ENCODE measurements around the gene SAMD11. TPM values are rescaled to one million over a fixed set of nuclear protein-coding genes. Genes with fewer than 3 reads are reported as not detected.

SAMD11 gene
- polyA plus RNA-seq, 3 donors from 2014 or later, result 0.14 TPM; not detected in 2

- H3K36me3 Mint-ChIP-seq, result no peaks in the 10 kb centered on the region
- no peak overlapping the region for H3K27ac Mint-ChIP-seq
- H3K4me1 Mint-ChIP-seq, result peaks cover 6 to 7% of the 10 kb centered on the region in 2 donors
- peaks cover 4 to 14% (median 12%) of the 10 kb centered on the region in 3 donors for H3K27me3 Mint-ChIP-seq (ENCODE audit: low read depth in 3 of 3)
- peaks cover 0 to 2% (median 0%) of the 10 kb centered on the region in 6 donors for H3K9me3 Mint-ChIP-seq
- no peak overlapping the region for H3K4me3 Mint-ChIP-seq
- no peak for DNase-seq
Observed at GRCh38 chr1:928825-929661, 5.3 kb downstream of the SAMD11 start.

- Mint-ChIP-seq H3K9me3 (peaks cover 0 to 2% (median 0%) of the 10 kb centered on the region in 6 donors), H3K27me3 (ENCODE audit: low read depth in 3 of 3) (peaks cover 4 to 16% (median 12%) of the 10 kb centered on the region in 3 donors)
Observed at GRCh38 chr1:929712-930632, 6.2 kb downstream of the SAMD11 start.

GRCh38 chr1:930633-931138, 7.0 kb downstream of the SAMD11 start:
- Mint-ChIP-seq H3K36me3 (no peaks in the 10 kb centered on the region), H3K9me3 (peaks cover 0 to 2% (median 0%) of the 10 kb centered on the region in 6 donors), H3K27ac (no peak overlapping the region), H3K27me3 (ENCODE audit: low read depth in 3 of 3) (peaks cover 4 to 19% (median 11%) of the 10 kb centered on the region in 3 donors), H3K4me3 (no peak overlapping the region), H3K4me1 (peaks cover 5 to 7% of the 10 kb centered on the region in 2 donors)
- DNase-seq, result no peak

More at GRCh38 chr1:929712-930632, 6.2 kb downstream of the SAMD11 start:
- H3K27ac Mint-ChIP-seq, result no peak overlapping the region
- DNase-seq, result no peak
- no peaks in the 10 kb centered on the region for H3K36me3 Mint-ChIP-seq
- no peak overlapping the region for H3K4me3 Mint-ChIP-seq
- H3K4me1 Mint-ChIP-seq, result peaks cover 5 to 7% of the 10 kb centered on the region in 2 donors

GRCh38 chr1:931380-932172, 7.9 kb downstream of the SAMD11 start:
- H3K36me3 Mint-ChIP-seq, result no peaks in the 10 kb centered on the region
- no peak for DNase-seq
- peaks cover 3 to 14% (median 6%) of the 10 kb centered on the region in 3 donors for H3K27me3 Mint-ChIP-seq (ENCODE audit: low read depth in 3 of 3)
- H3K4me3 Mint-ChIP-seq, result peak overlapping the region in 1 of 5 donors; percentile 22
- peaks cover 5 to 7% of the 10 kb centered on the region in 2 donors for H3K4me1 Mint-ChIP-seq
- H3K9me3 Mint-ChIP-seq, result peaks cover 0 to 2% (median 0%) of the 10 kb centered on the region in 6 donors
- no peak overlapping the region for H3K27ac Mint-ChIP-seq

- no peaks in the 10 kb centered on the region for H3K36me3 Mint-ChIP-seq
- DNase-seq, result no peak
- no peak overlapping the region for H3K4me3 Mint-ChIP-seq
- H3K27me3 Mint-ChIP-seq (ENCODE audit: low read depth in 3 of 3), result peaks cover 2 to 11% (median 2%) of the 10 kb centered on the region in 3 donors
- H3K27ac Mint-ChIP-seq, result no peak overlapping the region
- H3K9me3 Mint-ChIP-seq, result peaks cover 0 to 2% (median 0%) of the 10 kb centered on the region in 6 donors
- H3K4me1 Mint-ChIP-seq, result peaks cover 5 to 7% of the 10 kb centered on the region in 2 donors
Observed at GRCh38 chr1:932173-932510, 8.4 kb downstream of the SAMD11 start.

- Mint-ChIP-seq H3K9me3 (peaks cover 0 to 2% (median 0%) of the 10 kb centered on the region in 6 donors), H3K4me1 (peaks cover 5 to 7% of the 10 kb centered on the region in 2 donors), H3K36me3 (no peaks in the 10 kb centered on the region), H3K27me3 (ENCODE audit: low read depth in 3 of 3) (peaks cover 1 to 9% (median 6%) of the 10 kb centered on the region in 3 donors), H3K4me3 (no peak overlapping the region), H3K27ac (no peak overlapping the region)
- no peak for DNase-seq
Observed at GRCh38 chr1:932776-933602, 9.3 kb downstream of the SAMD11 start.

GRCh38 chr1:933603-933940, 9.8 kb downstream of the SAMD11 start:
- Mint-ChIP-seq H3K9me3 (peaks cover 0 to 2% (median 0%) of the 10 kb centered on the region in 6 donors), H3K36me3 (no peaks in the 10 kb centered on the region), H3K4me3 (no peak overlapping the region), H3K27ac (no peak overlapping the region), H3K4me1 (peaks cover 5 to 7% of the 10 kb centered on the region in 2 donors), H3K27me3 (ENCODE audit: low read depth in 3 of 3) (peaks cover 1 to 10% (median 6%) of the 10 kb centered on the region in 3 donors)
- DNase-seq, result no peak

GRCh38 chr1:934991-935750, 11.4 kb downstream of the SAMD11 start:
- Mint-ChIP-seq H3K36me3 (no peaks in the 10 kb centered on the region), H3K4me1 (peaks cover 5 to 7% of the 10 kb centered on the region in 2 donors), H3K4me3 (no peak overlapping the region), H3K27ac (no peak overlapping the region), H3K9me3 (peaks cover 0 to 2% (median 0%) of the 10 kb centered on the region in 6 donors), H3K27me3 (ENCODE audit: low read depth in 3 of 3) (peaks cover 1 to 21% (median 9%) of the 10 kb centered on the region in 3 donors)
- DNase-seq, result no peak

GRCh38 chr1:935751-936231, 12.1 kb downstream of the SAMD11 start:
- no peaks in the 10 kb centered on the region for H3K36me3 Mint-ChIP-seq
- no peak overlapping the region for H3K27ac Mint-ChIP-seq
- no peak overlapping the region for H3K4me3 Mint-ChIP-seq
- peaks cover 0 to 2% (median 0%) of the 10 kb centered on the region in 6 donors for H3K9me3 Mint-ChIP-seq
- peaks cover 1 to 21% (median 12%) of the 10 kb centered on the region in 3 donors for H3K27me3 Mint-ChIP-seq (ENCODE audit: low read depth in 3 of 3)
- DNase-seq, result no peak
- H3K4me1 Mint-ChIP-seq, result peaks cover 7 to 9% of the 10 kb centered on the region in 2 donors

GRCh38 chr1:936348-937264, 12.9 kb downstream of the SAMD11 start:
- Mint-ChIP-seq H3K4me1 (peaks cover 2 to 9% of the 10 kb centered on the region in 2 donors), H3K4me3 (no peak overlapping the region), H3K27me3 (ENCODE audit: low read depth in 3 of 3) (peaks cover 4 to 18% (median 12%) of the 10 kb centered on the region in 3 donors), H3K27ac (no peak overlapping the region), H3K36me3 (no peaks in the 10 kb centered on the region), H3K9me3 (no peaks in the 10 kb centered on the region)
- no peak for DNase-seq

- no peak overlapping the region for H3K27ac Mint-ChIP-seq
- H3K36me3 Mint-ChIP-seq, result no peaks in the 10 kb centered on the region
- no peak for DNase-seq
- H3K27me3 Mint-ChIP-seq (ENCODE audit: low read depth in 3 of 3), result peaks cover 4 to 18% (median 11%) of the 10 kb centered on the region in 3 donors
- no peak overlapping the region for H3K4me3 Mint-ChIP-seq
- H3K4me1 Mint-ChIP-seq, result peaks cover 0 to 8% of the 10 kb centered on the region in 2 donors
- no peaks in the 10 kb centered on the region for H3K9me3 Mint-ChIP-seq
Observed at GRCh38 chr1:937521-937920, 13.8 kb downstream of the SAMD11 start.
